Activated naive CD8-positive, alpha-beta T cell treated with anti-CD3 and anti-CD28 coated beads, Interleukin-2, amount 50 U/mL, for 24 hours (primary cell): ENCODE results near the gene PPP4R2.
A peak's percentile ranks its signal among the peaks of the same experiment; 100 is the strongest.

Experiments
- ATAC-seq: fragments of 150-1000 bp; cut with Tn5 transposase; one replicate; pipeline ENCODE4 v1.10.0; 2021
- DNase-seq: peaks from one replicate; pipeline ENCODE4 v3.0.0; 2021
- H3K27ac Mint-ChIP-seq: one replicate; pipeline ENCODE4 v1.8.0; 2021; ENCODE audit warnings: mild to moderate bottlenecking, mixed read lengths
- H3K27me3 Mint-ChIP-seq: one replicate; pipeline ENCODE4 v1.8.0; 2021; ENCODE audit warnings: mixed read lengths
- H3K36me3 Mint-ChIP-seq: one replicate; pipeline ENCODE4 v1.8.0; 2021; ENCODE audit warnings: low read depth, mixed read lengths
- H3K4me1 Mint-ChIP-seq: one replicate; pipeline ENCODE4 v1.8.0; 2021; ENCODE audit warnings: mixed read lengths
- H3K4me3 Mint-ChIP-seq: one replicate; pipeline ENCODE4 v1.8.0; 2021; ENCODE audit warnings: mild to moderate bottlenecking, moderate library complexity, mixed read lengths
- H3K9me3 Mint-ChIP-seq: one replicate; pipeline ENCODE4 v1.8.0; 2021; ENCODE audit warnings: mixed read lengths

PPP4R2 gene

GRCh38 chr3:72968266-72968664 lies 28.3 kb upstream of the PPP4R2 start:
- ATAC-seq: no peak
- Mint-ChIP-seq H3K4me3 (no peak overlapping the region), H3K9me3 (no peaks in the 10 kb centered on the region), H3K4me1 (peaks cover 22% of the 10 kb centered on the region), H3K36me3 (no peaks in the 10 kb centered on the region), H3K27me3 (no peaks in the 10 kb centered on the region), H3K27ac (no peak overlapping the region)
- DNase-seq: no peak

DNA sequence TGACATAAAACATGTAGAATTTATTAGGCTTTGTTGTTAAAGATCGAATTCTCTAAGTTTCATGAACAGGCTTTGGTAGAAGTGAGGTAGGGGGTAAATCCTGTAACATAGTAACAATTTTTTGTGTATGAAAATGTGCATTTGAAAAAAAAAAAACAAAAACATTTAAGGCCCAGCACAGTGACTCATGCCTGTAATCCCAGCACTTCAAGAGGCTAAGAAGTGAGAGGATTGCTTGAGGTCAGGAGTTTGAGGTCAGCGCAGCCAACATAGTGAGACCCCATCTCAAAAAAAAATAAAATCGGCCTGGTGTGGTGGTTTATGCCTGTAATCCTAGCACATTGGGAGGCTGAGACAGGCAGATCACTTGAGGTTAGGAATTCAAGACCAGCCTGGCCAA lies 26.8 kb upstream of the PPP4R2 start:
- DNase-seq: no peak
- H3K36me3 Mint-ChIP-seq: no peaks in the 10 kb centered on the region
- no peaks in the 10 kb centered on the region for H3K27me3 Mint-ChIP-seq
- H3K4me3 Mint-ChIP-seq: no peak overlapping the region
- no peaks in the 10 kb centered on the region for H3K9me3 Mint-ChIP-seq
- H3K4me1 Mint-ChIP-seq: peaks cover 21% of the 10 kb centered on the region
- H3K27ac Mint-ChIP-seq: no peak overlapping the region
- ATAC-seq: no peak

DNA sequence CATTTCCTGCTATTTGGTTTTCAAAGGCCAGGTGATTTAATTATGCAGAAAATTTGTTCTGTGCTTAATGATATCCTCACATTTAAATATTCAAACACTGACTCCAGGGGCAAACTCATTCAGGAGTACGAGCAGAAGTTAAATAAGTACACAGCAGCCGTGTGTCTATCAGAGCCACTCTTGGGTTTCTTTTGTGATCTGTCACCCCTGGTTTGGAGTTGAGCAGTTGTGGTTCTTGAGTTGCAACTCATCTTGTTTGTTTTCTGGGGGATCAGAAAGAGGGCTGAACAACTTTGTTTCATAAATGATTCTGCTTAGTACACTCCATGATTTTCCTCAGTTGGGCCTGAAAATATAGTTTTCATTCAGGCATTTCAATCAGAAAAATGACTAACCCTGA lies 25.7 kb upstream of the PPP4R2 start:
- Mint-ChIP-seq H3K9me3 (no peaks in the 10 kb centered on the region), H3K27me3 (no peaks in the 10 kb centered on the region), H3K36me3 (no peaks in the 10 kb centered on the region), H3K4me1 (peaks cover 13% of the 10 kb centered on the region), H3K4me3 (no peak overlapping the region), H3K27ac (no peak overlapping the region)
- no peak for ATAC-seq
- DNase-seq: no peak

GRCh38 chr3:72972706-72973030 lies 23.9 kb upstream of the PPP4R2 start:
- no peak for ATAC-seq
- Mint-ChIP-seq H3K27ac (no peak overlapping the region), H3K4me1 (peaks cover 20% of the 10 kb centered on the region), H3K27me3 (no peaks in the 10 kb centered on the region), H3K9me3 (no peaks in the 10 kb centered on the region), H3K4me3 (no peak overlapping the region), H3K36me3 (no peaks in the 10 kb centered on the region)
- DNase-seq: no peak

DNA sequence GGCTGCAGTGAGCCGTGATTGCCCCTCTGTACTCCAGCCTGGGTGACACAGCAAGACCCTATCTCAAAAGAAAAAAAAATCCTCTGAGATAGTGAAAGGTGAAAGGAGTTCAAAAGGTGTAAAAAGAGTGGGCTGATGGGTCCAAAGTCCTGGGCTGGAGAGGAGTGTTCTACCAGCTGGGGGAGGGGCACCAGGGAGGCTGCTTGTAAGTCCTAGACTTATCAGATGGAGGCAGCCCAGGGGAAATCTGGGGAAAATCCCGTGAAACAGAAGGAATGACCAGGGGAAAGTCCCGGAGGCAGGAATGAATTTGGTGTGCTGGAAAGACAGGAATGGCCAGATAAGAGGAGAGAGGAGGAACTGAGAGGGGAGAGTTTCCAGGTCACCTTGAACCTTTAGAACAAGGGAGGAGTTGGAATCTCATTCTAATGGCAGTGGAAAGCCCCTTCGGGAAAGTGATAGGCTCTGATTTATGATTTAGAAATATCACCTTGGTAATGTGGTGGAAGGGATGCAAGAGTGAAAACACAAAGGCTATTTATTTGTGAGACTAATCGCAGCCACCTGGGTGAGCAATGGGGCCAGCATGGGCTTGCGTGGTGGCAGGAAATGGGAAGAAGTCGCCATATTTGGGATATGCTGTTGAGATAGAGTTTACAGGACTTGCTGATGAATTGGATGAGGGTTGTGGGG lies 23.4 kb upstream of the PPP4R2 start:
- H3K36me3 Mint-ChIP-seq: no peaks in the 10 kb centered on the region
- ATAC-seq: no peak
- H3K27ac Mint-ChIP-seq: no peak overlapping the region
- no peaks in the 10 kb centered on the region for H3K27me3 Mint-ChIP-seq
- DNase-seq: no peak
- H3K4me1 Mint-ChIP-seq: peaks cover 22% of the 10 kb centered on the region
- H3K4me3 Mint-ChIP-seq: no peak overlapping the region
- H3K9me3 Mint-ChIP-seq: no peaks in the 10 kb centered on the region

- H3K4me1 Mint-ChIP-seq: peaks cover 22% of the 10 kb centered on the region
Observed at GRCh38 chr3:72973786-72974185, 22.8 kb upstream of the PPP4R2 start.

DNA sequence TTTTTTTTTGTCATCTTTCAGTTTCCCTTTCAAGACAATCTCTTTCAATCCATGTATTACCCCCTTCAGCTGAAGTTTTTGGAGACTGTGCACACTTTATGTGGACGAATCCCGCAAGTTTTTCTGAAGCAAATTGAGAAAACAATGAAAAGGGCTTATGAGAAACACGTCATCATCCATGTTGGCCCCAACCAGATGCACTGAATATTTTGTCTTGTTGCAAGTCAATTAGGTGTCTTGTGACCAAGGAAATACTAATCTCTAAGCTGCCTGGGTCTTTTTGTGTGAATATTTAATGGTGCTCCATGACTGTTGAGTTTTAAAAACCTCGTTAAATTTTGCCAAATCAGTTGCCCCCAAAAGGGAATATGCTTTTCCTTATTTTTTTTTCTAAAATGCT lies 21.7 kb upstream of the PPP4R2 start:
- ATAC-seq: no peak
- Mint-ChIP-seq H3K9me3 (no peaks in the 10 kb centered on the region), H3K4me1 (peaks cover 22% of the 10 kb centered on the region), H3K27me3 (peaks cover 5% of the 10 kb centered on the region), H3K36me3 (no peaks in the 10 kb centered on the region), H3K27ac (no peak overlapping the region), H3K4me3 (no peak overlapping the region)
- no peak for DNase-seq

More at GRCh38 chr3:72973786-72974185, 22.8 kb upstream of the PPP4R2 start:
- Mint-ChIP-seq H3K36me3 (no peaks in the 10 kb centered on the region), H3K4me3 (no peak overlapping the region), H3K9me3 (no peaks in the 10 kb centered on the region), H3K27ac (no peak overlapping the region), H3K27me3 (no peaks in the 10 kb centered on the region)
- ATAC-seq: no peak
- DNase-seq: no peak

DNA sequence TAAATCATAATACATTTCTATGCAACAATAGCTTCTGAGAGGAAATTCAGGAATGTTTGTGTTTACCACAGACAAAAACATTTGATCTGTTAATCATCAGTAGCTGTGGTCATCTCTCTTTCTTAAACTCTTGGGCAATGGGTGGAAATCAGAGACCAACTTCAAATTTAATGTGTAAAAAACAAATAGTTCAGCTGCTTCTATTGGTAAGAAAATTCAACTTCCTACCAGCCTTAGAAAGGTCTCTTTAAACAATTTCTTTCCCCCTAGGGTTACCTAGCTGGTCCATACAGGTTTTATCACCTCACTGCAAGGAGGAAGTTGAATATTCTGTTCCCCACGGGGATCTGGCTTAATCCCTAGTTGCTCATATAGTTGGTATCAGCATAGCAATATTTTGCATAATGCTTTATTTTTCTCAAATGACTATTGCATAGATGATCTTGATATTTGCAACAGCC lies 20.3 kb upstream of the PPP4R2 start:
- DNase-seq (no peak), ATAC-seq (no peak)
- no peaks in the 10 kb centered on the region for H3K9me3 Mint-ChIP-seq
- H3K4me1 Mint-ChIP-seq: peaks cover 22% of the 10 kb centered on the region
- H3K27me3 Mint-ChIP-seq: peaks cover 6% of the 10 kb centered on the region
- no peaks in the 10 kb centered on the region for H3K36me3 Mint-ChIP-seq
- no peak overlapping the region for H3K27ac Mint-ChIP-seq
- H3K4me3 Mint-ChIP-seq: no peak overlapping the region

GRCh38 chr3:72977060-72977808 lies 19.4 kb upstream of the PPP4R2 start:
- peak overlapping the region; percentile 85 for H3K27ac Mint-ChIP-seq
- no peak for DNase-seq
- ATAC-seq: peak; percentile 84
- H3K27me3 Mint-ChIP-seq: peaks cover 6% of the 10 kb centered on the region
- H3K9me3 Mint-ChIP-seq: no peaks in the 10 kb centered on the region
- H3K4me3 Mint-ChIP-seq: no peak overlapping the region
- no peaks in the 10 kb centered on the region for H3K36me3 Mint-ChIP-seq
- peaks cover 22% of the 10 kb centered on the region for H3K4me1 Mint-ChIP-seq

GRCh38 chr3:72982609-72983366 lies 13.8 kb upstream of the PPP4R2 start:
- ATAC-seq (no peak), DNase-seq (no peak)
- Mint-ChIP-seq H3K36me3 (peaks cover 6% of the 10 kb centered on the region), H3K4me3 (no peak overlapping the region), H3K9me3 (peaks cover 15% of the 10 kb centered on the region), H3K27me3 (peaks cover 6% of the 10 kb centered on the region), H3K4me1 (peaks cover under 1% of the 10 kb centered on the region), H3K27ac (no peak overlapping the region)

DNA sequence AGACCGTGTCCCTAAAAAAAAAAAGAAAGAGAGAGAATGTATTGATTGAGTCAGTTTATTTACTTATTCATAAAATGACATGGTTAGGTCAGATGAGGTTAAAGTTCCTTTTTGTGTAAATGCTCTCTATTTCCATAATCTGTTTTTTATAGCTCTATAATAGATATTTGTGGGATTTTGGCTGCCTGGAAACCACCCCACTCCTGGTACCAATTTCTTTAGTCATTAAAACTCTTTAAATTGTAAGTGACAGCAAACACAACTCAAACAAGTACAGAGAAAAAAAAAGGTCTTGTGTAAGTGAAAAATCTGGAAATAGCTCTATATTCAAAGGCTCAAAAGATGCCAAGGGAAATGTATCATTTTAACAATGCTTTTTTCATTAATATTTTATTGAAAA lies 11.0 kb upstream of the PPP4R2 start:
- peaks cover 6% of the 10 kb centered on the region for H3K36me3 Mint-ChIP-seq
- ATAC-seq (no peak), DNase-seq (no peak)
- no peaks in the 10 kb centered on the region for H3K27me3 Mint-ChIP-seq
- H3K4me1 Mint-ChIP-seq: no peaks in the 10 kb centered on the region
- H3K4me3 Mint-ChIP-seq: no peak overlapping the region
- H3K9me3 Mint-ChIP-seq: peaks cover 15% of the 10 kb centered on the region
- H3K27ac Mint-ChIP-seq: no peak overlapping the region

- ATAC-seq: no peak
- H3K27ac Mint-ChIP-seq: no peak overlapping the region
- peaks cover 3% of the 10 kb centered on the region for H3K36me3 Mint-ChIP-seq
Observed at GRCh38 chr3:72990701-72991395, 5.8 kb upstream of the PPP4R2 start.

GRCh38 chr3:72991522-72991921 lies 5.1 kb upstream of the PPP4R2 start:
- no peak overlapping the region for H3K27ac Mint-ChIP-seq
- H3K9me3 Mint-ChIP-seq: no peaks in the 10 kb centered on the region
- ATAC-seq (no peak), DNase-seq (no peak)
- no peaks in the 10 kb centered on the region for H3K27me3 Mint-ChIP-seq
- no peak overlapping the region for H3K4me3 Mint-ChIP-seq
- H3K4me1 Mint-ChIP-seq: peaks cover 5% of the 10 kb centered on the region
- H3K36me3 Mint-ChIP-seq: no peaks in the 10 kb centered on the region

More at GRCh38 chr3:72990701-72991395, 5.8 kb upstream of the PPP4R2 start:
- H3K9me3 Mint-ChIP-seq: peaks cover 4% of the 10 kb centered on the region
- no peaks in the 10 kb centered on the region for H3K27me3 Mint-ChIP-seq
- H3K4me1 Mint-ChIP-seq: peaks cover 2% of the 10 kb centered on the region
- no peak for DNase-seq
- H3K4me3 Mint-ChIP-seq: no peak overlapping the region

DNA sequence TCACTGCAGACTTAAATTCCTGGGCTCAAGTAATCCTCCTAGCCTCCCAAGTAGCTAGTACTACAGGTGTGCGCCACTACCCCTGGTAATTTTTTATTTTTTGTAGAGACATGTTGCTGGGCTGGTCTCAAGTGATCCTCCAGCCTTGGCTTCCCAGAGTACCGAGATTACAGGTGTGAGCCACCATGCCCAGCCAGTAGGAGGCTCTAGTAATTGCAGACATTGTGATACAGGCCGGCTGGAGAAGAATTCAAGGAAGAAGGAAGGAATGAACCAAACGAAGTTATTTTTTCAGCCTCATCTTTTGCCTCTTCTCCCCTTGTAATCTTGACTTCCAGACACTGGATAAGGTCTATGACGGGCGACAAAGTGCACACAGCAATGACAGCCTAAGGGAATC lies 3.2 kb upstream of the PPP4R2 start:
- no peak overlapping the region for H3K27ac Mint-ChIP-seq
- no peaks in the 10 kb centered on the region for H3K9me3 Mint-ChIP-seq
- H3K4me3 Mint-ChIP-seq: no peak overlapping the region
- no peaks in the 10 kb centered on the region for H3K27me3 Mint-ChIP-seq
- DNase-seq (no peak), ATAC-seq (no peak)
- H3K36me3 Mint-ChIP-seq: peaks cover 10% of the 10 kb centered on the region
- H3K4me1 Mint-ChIP-seq: peaks cover 11% of the 10 kb centered on the region
